ENCODE results near the gene DHX34.
"Not testable (repeated sequence)": the region's sequence is repeated elsewhere in the genome, so short reads cannot be mapped to it uniquely, and the experiment has no call there.

DHX34 gene

DNA sequence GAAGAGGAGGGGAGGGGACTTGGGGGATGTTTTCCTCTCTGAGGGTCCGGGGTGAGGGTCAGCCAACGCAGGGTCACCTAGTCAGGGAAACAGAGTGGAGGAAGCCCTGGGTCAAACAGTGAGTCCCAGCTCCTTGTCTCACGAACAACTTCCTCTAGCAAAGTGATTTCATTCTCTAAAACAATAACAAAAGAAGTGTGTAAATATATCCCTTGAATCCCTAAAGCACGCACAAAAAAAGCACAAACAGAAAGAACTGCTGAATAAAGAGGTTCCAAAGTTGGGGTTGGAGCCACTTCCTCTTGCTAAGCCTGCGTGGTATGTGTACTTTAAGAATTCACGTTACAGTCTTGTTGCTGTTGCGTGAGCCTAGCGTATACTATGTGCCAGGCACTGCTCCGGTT lies 18.6 kb upstream of the DHX34 start:
- no peaks in the 10 kb centered on the region for H3K9me3 ChIP-seq (ENCODE audit: control insufficient read depth, low read length)
- no peaks in the 10 kb centered on the region for H3K27me3 ChIP-seq (ENCODE audit: control insufficient read depth, insufficient read depth, low read length, poor library complexity, severe bottlenecking)
- no peaks in the 10 kb centered on the region for H3K4me1 ChIP-seq (ENCODE audit: control insufficient read depth, insufficient read depth, low read length)
- WGBS, 2 experiments, result 84 to 86% methylated on average over 8 to 9 of the region's 9 CpGs
- H3K27ac ChIP-seq (ENCODE audit: insufficient read depth, low read depth, low read length, poor library complexity, severe bottlenecking), result no peak overlapping the region
- H3K4me3 ChIP-seq (ENCODE audit: insufficient read depth, low read depth, low read length), result no peak overlapping the region
- H3K36me3 ChIP-seq (ENCODE audit: control insufficient read depth, insufficient read depth, low read length), result no peaks in the 10 kb centered on the region

GRCh38 chr19:47331490-47331889 lies 17.6 kb upstream of the DHX34 start:
- Histone ChIP-seq H3K4me1 (ENCODE audit: control insufficient read depth, insufficient read depth, low read length) (no peaks in the 10 kb centered on the region), H3K9me3 (ENCODE audit: control insufficient read depth, low read length) (no peaks in the 10 kb centered on the region), H3K4me3 (ENCODE audit: insufficient read depth, low read depth, low read length) (no peak overlapping the region), H3K36me3 (ENCODE audit: control insufficient read depth, insufficient read depth, low read length) (no peaks in the 10 kb centered on the region), H3K27ac (ENCODE audit: insufficient read depth, low read depth, low read length, poor library complexity, severe bottlenecking) (no peak overlapping the region), H3K27me3 (ENCODE audit: control insufficient read depth, insufficient read depth, low read length, poor library complexity, severe bottlenecking) (no peaks in the 10 kb centered on the region)
- WGBS, 2 experiments, result 87 to 94% methylated on average over 6 of the region's 6 CpGs

GRCh38 chr19:47331931-47332547 lies 17.1 kb upstream of the DHX34 start, which contains the start of gene C5AR2:
Gene C5AR2, plus strand, starts transcription at chr19:47332175. Its CDS starts 8,625 bp downstream, at chr19:47340800.
- no peaks in the 10 kb centered on the region for H3K9me3 ChIP-seq (ENCODE audit: control insufficient read depth, low read length)
- no peaks in the 10 kb centered on the region for H3K27me3 ChIP-seq (ENCODE audit: control insufficient read depth, insufficient read depth, low read length, poor library complexity, severe bottlenecking)
- 83 to 84% methylated on average over 18 of the region's 18 CpGs for WGBS, 2 experiments
- H3K4me3 ChIP-seq (ENCODE audit: insufficient read depth, low read depth, low read length), result no peak within 1 kb of the TSS
- no peaks in the 10 kb centered on the region for H3K36me3 ChIP-seq (ENCODE audit: control insufficient read depth, insufficient read depth, low read length)
- no peak within 1 kb of the TSS for H3K27ac ChIP-seq (ENCODE audit: insufficient read depth, low read depth, low read length, poor library complexity, severe bottlenecking)
- no peaks in the 10 kb centered on the region for H3K4me1 ChIP-seq (ENCODE audit: control insufficient read depth, insufficient read depth, low read length)

DNA sequence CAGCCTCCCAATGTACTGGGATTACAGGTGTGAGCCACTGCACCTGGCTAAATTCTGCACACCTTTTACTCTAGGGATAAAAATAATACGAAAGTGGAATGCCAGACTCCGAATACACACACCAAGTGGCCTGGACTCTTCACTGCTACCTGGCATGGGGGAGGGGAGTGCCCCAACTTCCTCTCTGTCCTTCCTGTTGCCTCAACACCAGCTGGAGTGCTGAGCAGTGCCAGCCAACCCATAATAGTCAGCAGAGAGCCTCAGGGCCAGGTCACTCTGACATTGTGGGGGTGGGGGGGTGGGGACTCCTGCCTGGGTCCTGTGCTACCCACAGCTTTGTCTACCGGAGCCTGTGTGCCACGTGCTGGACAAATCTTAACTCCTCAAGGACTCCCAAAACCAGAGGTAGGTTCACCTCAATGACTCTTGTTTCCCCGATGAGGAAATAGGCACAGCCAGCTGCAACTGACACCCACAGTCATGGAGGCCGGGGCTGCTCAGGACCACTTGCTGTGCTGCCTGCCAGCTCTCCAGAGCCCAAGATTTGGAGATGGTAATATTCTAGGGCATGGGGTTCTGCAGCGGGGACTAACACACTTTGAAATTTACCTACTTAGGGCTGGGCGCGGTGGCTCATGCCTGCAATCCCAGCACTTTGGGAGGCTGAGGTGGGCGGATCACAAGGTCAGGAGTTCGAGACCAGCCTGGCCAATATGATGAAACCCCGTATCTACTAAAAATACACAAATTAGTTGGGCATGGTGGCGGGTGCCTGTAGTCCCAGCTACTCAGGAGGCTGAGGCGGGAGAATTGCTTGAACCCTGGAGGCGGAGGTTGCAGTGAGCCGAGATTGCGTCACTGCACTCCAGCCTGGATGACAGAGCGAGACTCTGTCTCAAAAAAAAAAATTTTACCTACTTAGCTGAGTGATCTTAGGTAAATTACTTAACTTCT lies 12.1 kb upstream of the DHX34 start:
- not testable (repeated sequence) for H3K36me3 ChIP-seq (ENCODE audit: control insufficient read depth, insufficient read depth, low read length); H3K4me1 ChIP-seq (ENCODE audit: control insufficient read depth, insufficient read depth, low read length); H3K9me3 ChIP-seq (ENCODE audit: control insufficient read depth, low read length); H3K27ac ChIP-seq (ENCODE audit: insufficient read depth, low read depth, low read length, poor library complexity, severe bottlenecking); H3K27me3 ChIP-seq (ENCODE audit: control insufficient read depth, insufficient read depth, low read length, poor library complexity, severe bottlenecking); H3K4me3 ChIP-seq (ENCODE audit: insufficient read depth, low read depth, low read length)
- WGBS, 2 experiments, result 90 to 91% methylated on average over 18 of the region's 18 CpGs

GRCh38 chr19:47339196-47339880 lies 9.8 kb upstream of the DHX34 start:
- no peak overlapping the region for H3K27ac ChIP-seq (ENCODE audit: insufficient read depth, low read depth, low read length, poor library complexity, severe bottlenecking)
- H3K36me3 ChIP-seq (ENCODE audit: control insufficient read depth, insufficient read depth, low read length), result no peaks in the 10 kb centered on the region
- no peaks in the 10 kb centered on the region for H3K27me3 ChIP-seq (ENCODE audit: control insufficient read depth, insufficient read depth, low read length, poor library complexity, severe bottlenecking)
- no peaks in the 10 kb centered on the region for H3K9me3 ChIP-seq (ENCODE audit: control insufficient read depth, low read length)
- no peak overlapping the region for H3K4me3 ChIP-seq (ENCODE audit: insufficient read depth, low read depth, low read length)
- H3K4me1 ChIP-seq (ENCODE audit: control insufficient read depth, insufficient read depth, low read length), result no peaks in the 10 kb centered on the region
- 89 to 90% methylated on average over 10 of the region's 10 CpGs for WGBS, 2 experiments

DNA sequence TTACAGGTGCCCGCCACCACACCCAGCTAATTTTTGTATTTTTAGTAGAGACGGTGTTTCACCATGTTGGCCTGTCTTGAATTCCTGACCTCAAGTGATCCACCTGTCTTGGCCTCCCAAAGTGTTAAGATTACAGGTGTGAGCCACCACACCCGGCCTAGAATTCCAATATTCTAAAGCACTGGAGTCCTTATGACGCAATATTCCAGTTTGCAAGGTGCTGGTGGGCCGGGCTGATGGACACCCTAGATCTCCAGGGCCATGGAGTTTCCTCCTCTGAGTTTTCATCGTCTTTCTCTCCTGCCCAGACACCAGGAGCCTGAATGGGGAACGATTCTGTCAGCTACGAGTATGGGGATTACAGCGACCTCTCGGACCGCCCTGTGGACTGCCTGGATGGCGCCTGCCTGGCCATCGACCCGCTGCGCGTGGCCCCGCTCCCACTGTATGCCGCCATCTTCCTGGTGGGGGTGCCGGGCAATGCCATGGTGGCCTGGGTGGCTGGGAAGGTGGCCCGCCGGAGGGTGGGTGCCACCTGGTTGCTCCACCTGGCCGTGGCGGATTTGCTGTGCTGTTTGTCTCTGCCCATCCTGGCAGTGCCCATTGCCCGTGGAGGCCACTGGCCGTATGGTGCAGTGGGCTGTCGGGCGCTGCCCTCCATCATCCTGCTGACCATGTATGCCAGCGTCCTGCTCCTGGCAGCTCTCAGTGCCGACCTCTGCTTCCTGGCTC lies 8.5 kb upstream of the DHX34 start:
- 93 to 94% methylated on average over 29 of the region's 29 CpGs for WGBS, 2 experiments
- no peaks in the 10 kb centered on the region for H3K36me3 ChIP-seq (ENCODE audit: control insufficient read depth, insufficient read depth, low read length)
- no peak overlapping the region for H3K27ac ChIP-seq (ENCODE audit: insufficient read depth, low read depth, low read length, poor library complexity, severe bottlenecking)
- no peaks in the 10 kb centered on the region for H3K27me3 ChIP-seq (ENCODE audit: control insufficient read depth, insufficient read depth, low read length, poor library complexity, severe bottlenecking)
- no peaks in the 10 kb centered on the region for H3K4me1 ChIP-seq (ENCODE audit: control insufficient read depth, insufficient read depth, low read length)
- H3K4me3 ChIP-seq (ENCODE audit: insufficient read depth, low read depth, low read length), result no peak overlapping the region
- H3K9me3 ChIP-seq (ENCODE audit: control insufficient read depth, low read length), result no peaks in the 10 kb centered on the region

DNA sequence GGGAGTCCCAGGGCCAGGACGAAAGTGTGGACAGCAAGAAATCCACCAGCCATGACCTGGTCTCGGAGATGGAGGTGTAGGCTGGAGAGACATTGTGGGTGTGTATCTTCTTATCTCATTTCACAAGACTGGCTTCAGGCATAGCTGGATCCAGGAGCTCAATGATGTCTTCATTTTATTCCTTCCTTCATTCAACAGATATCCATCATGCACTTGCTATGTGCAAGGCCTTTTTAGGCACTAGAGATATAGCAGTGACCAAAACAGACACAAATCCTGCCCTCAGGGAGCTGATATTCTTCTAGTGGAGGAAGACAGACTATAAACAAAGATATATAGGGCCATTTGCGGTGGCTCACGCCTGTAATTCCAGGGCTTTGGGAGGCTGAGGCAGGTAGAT lies 7.4 kb upstream of the DHX34 start:
- Histone ChIP-seq H3K4me3 (ENCODE audit: insufficient read depth, low read depth, low read length) (no peak overlapping the region), H3K27me3 (ENCODE audit: control insufficient read depth, insufficient read depth, low read length, poor library complexity, severe bottlenecking) (no peaks in the 10 kb centered on the region), H3K36me3 (ENCODE audit: control insufficient read depth, insufficient read depth, low read length) (no peaks in the 10 kb centered on the region), H3K27ac (ENCODE audit: insufficient read depth, low read depth, low read length, poor library complexity, severe bottlenecking) (no peak overlapping the region), H3K4me1 (ENCODE audit: control insufficient read depth, insufficient read depth, low read length) (no peaks in the 10 kb centered on the region), H3K9me3 (ENCODE audit: control insufficient read depth, low read length) (no peaks in the 10 kb centered on the region)
- 85 to 94% methylated on average over 4 of the region's 4 CpGs for WGBS, 2 experiments

- no peaks in the 10 kb centered on the region for H3K4me1 ChIP-seq (ENCODE audit: control insufficient read depth, insufficient read depth, low read length)
- no peaks in the 10 kb centered on the region for H3K9me3 ChIP-seq (ENCODE audit: control insufficient read depth, low read length)
- peaks cover 1% of the 10 kb centered on the region for H3K27me3 ChIP-seq (ENCODE audit: control insufficient read depth, insufficient read depth, low read length, poor library complexity, severe bottlenecking)
- no peaks in the 10 kb centered on the region for H3K36me3 ChIP-seq (ENCODE audit: control insufficient read depth, insufficient read depth, low read length)
- 91 to 92% methylated on average over 11 of the region's 11 CpGs for WGBS, 2 experiments
- H3K4me3 ChIP-seq (ENCODE audit: insufficient read depth, low read depth, low read length), result no peak overlapping the region
- no peak overlapping the region for H3K27ac ChIP-seq (ENCODE audit: insufficient read depth, low read depth, low read length, poor library complexity, severe bottlenecking)
Observed at GRCh38 chr19:47343194-47343802, 5.8 kb upstream of the DHX34 start.

DNA sequence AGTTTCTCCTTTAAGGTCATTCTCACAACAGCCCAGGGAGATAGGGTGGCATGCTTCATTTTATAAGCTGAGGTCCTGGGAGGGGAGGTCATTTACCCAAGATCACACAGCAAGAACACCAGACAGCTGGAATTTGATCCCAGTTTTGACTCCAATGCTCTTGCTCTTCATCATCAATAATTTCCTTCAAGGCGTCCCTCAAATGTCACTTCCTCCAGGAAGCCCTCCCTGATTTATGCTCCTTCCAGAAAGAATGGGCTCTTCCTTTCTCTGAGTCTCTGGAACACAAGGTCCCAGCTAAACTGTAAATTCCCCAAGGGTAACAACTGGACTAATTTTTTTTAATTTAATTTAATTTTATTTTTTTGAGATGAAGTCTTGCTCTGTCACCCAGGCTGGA lies 4.7 kb upstream of the DHX34 start:
- Histone ChIP-seq H3K9me3 (ENCODE audit: control insufficient read depth, low read length) (no peaks in the 10 kb centered on the region), H3K4me1 (ENCODE audit: control insufficient read depth, insufficient read depth, low read length) (no peaks in the 10 kb centered on the region), H3K36me3 (ENCODE audit: control insufficient read depth, insufficient read depth, low read length) (no peaks in the 10 kb centered on the region), H3K27me3 (ENCODE audit: control insufficient read depth, insufficient read depth, low read length, poor library complexity, severe bottlenecking) (peaks cover 6% of the 10 kb centered on the region), H3K4me3 (ENCODE audit: insufficient read depth, low read depth, low read length) (no peak overlapping the region), H3K27ac (ENCODE audit: insufficient read depth, low read depth, low read length, poor library complexity, severe bottlenecking) (no peak overlapping the region)
- 85 to 89% methylated on average over 1 of the region's 1 CpG for WGBS, 2 experiments
